HEK293T (cell line): ENCODE data around the gene MFSD8.
"Not testable (repeated sequence)": the region's sequence is repeated elsewhere in the genome, so short reads cannot be mapped to it uniquely, and the experiment has no call there.

ENCODE experiments used
- ARNT ChIP-seq: fragments of 450-650 bp; IDR thresholded peaks from 2 replicates; pipeline ENCODE4 v1.6.1; 2017; ENCODE audit warnings: mild to moderate bottlenecking
- CTBP1 ChIP-seq: fragments of 450-650 bp; IDR thresholded peaks from 2 replicates; pipeline ENCODE4 v1.6.1; 2016; ENCODE audit warnings: borderline replicate concordance
- ELF4 ChIP-seq: fragments of 450-650 bp; IDR thresholded peaks from 2 replicates; pipeline ENCODE4 v1.6.1; 2017; ENCODE audit warnings: antibody characterized with exemption
- FOXA1 ChIP-seq: fragments of 450-650 bp; IDR thresholded peaks from 2 replicates; pipeline ENCODE4 v1.6.1; 2016; ENCODE audit warnings: mild to moderate bottlenecking
- FOXM1 ChIP-seq: fragments of 450-650 bp; IDR thresholded peaks from 2 replicates; pipeline ENCODE4 v1.6.1; 2017; ENCODE audit warnings: mild to moderate bottlenecking, borderline replicate concordance
- HDGF ChIP-seq: fragments of 450-650 bp; IDR thresholded peaks from 2 replicates; pipeline ENCODE4 v1.6.1; 2017; ENCODE audit warnings: antibody characterized with exemption, borderline replicate concordance
- L3MBTL2 ChIP-seq: fragments of 450-650 bp; conservative IDR thresholded peaks from 2 replicates; pipeline ENCODE4 v1.6.1; 2016; ENCODE audit warnings: mild to moderate bottlenecking
- LEF1 ChIP-seq: fragments of 450-650 bp; IDR thresholded peaks from 2 replicates; pipeline ENCODE4 v1.6.1; 2017; ENCODE audit warnings: mild to moderate bottlenecking, borderline replicate concordance
- NFRKB ChIP-seq: fragments of 450-650 bp; IDR thresholded peaks from 2 replicates; pipeline ENCODE4 v1.6.1; 2016; ENCODE audit warnings: mild to moderate bottlenecking, moderate library complexity
- SUZ12 ChIP-seq: fragments of 450-650 bp; IDR thresholded peaks from 2 replicates; pipeline ENCODE4 v1.6.1; 2016; ENCODE audit warnings: mild to moderate bottlenecking
- ZNF384 ChIP-seq: fragments of 450-650 bp; IDR thresholded peaks from 2 replicates; pipeline ENCODE4 v1.6.1; 2016
- TF ChIP-seq, protein P1 (sequence below): fragments of 450-650 bp; IDR thresholded peaks from 2 replicates; pipeline ENCODE4 v1.6.1; 2016

DNA sequence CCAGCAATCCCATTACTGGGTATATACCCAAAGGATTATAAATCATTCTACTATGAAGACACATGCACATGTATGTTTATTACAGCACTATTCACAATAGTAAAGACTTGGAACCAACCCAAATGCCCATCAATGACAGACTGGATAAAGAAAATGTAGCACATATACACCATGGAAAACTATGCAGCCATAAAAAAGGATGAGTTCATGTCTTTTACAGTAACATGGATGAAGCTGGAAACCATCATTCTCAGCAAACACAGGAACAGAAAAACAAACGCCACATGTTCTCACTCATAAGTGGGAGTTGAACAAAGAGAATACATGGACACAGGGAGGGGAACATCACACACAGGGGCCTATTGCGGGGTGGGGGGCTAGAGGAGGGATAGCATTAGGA lies 39.3 kb downstream of the MFSD8 start:
- TF ChIP-seq L3MBTL2, LEF1, CTBP1, ELF4, FOXM1, ZNF384, FOXA1, ARNT, HDGF, NFRKB, SUZ12: not testable (repeated sequence)
- TF ChIP-seq, protein P1, sequence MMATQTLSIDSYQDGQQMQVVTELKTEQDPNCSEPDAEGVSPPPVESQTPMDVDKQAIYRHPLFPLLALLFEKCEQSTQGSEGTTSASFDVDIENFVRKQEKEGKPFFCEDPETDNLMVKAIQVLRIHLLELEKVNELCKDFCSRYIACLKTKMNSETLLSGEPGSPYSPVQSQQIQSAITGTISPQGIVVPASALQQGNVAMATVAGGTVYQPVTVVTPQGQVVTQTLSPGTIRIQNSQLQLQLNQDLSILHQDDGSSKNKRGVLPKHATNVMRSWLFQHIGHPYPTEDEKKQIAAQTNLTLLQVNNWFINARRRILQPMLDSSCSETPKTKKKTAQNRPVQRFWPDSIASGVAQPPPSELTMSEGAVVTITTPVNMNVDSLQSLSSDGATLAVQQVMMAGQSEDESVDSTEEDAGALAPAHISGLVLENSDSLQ = not testable (repeated sequence)
